ENCODE results near the gene ARL14EP.

ARL14EP gene

GRCh38 chr11:30381879-30382278 lies 59.0 kb downstream of the ARL14EP start:
- DNase-seq, result no peak
